ENCODE data around the gene MSI2.

Gene MSI2

GRCh38 chr17:57471868-57472368, 215.6 kb downstream of the MSI2 start:
- in situ Hi-C loops (cut with MboI; ENCODE audit: low sequenced_read_pairs), result no loop called here

- in situ Hi-C loops (cut with MboI; ENCODE audit: low sequenced_read_pairs), result no loop called here
Observed at GRCh38 chr17:57475796-57476195, 219.5 kb downstream of the MSI2 start.

- in situ Hi-C loops (cut with MboI; ENCODE audit: low sequenced_read_pairs), result no loop called here
Observed at GRCh38 chr17:57477522-57478362, 221.4 kb downstream of the MSI2 start.

GRCh38 chr17:57478478-57479250, 222.3 kb downstream of the MSI2 start:
- in situ Hi-C loops (cut with MboI; ENCODE audit: low sequenced_read_pairs), result no loop called here

- in situ Hi-C loops (cut with MboI; ENCODE audit: low sequenced_read_pairs), result no loop called here
Observed at GRCh38 chr17:57480438-57481196, 224.3 kb downstream of the MSI2 start.

- in situ Hi-C loops (cut with MboI; ENCODE audit: low sequenced_read_pairs), result no loop called here
Observed at GRCh38 chr17:57481910-57482391, 225.6 kb downstream of the MSI2 start.

- in situ Hi-C loops (cut with MboI; ENCODE audit: low sequenced_read_pairs), result no loop called here
Observed at GRCh38 chr17:57482657-57483056, 226.3 kb downstream of the MSI2 start.

GRCh38 chr17:57484081-57484666, 227.9 kb downstream of the MSI2 start:
- in situ Hi-C loops (cut with MboI; ENCODE audit: low sequenced_read_pairs), result no loop called here

GRCh38 chr17:57484826-57485565, 228.7 kb downstream of the MSI2 start:
- in situ Hi-C loops (cut with MboI; ENCODE audit: low sequenced_read_pairs), result no loop called here

- in situ Hi-C loops (cut with MboI; ENCODE audit: low sequenced_read_pairs), result no loop called here
Observed at GRCh38 chr17:57485566-57485865, 229.2 kb downstream of the MSI2 start.

GRCh38 chr17:57485916-57486881, 229.9 kb downstream of the MSI2 start:
- in situ Hi-C loops (cut with MboI; ENCODE audit: low sequenced_read_pairs), result no loop called here

GRCh38 chr17:57486882-57487301, 230.6 kb downstream of the MSI2 start:
- in situ Hi-C loops (cut with MboI; ENCODE audit: low sequenced_read_pairs), result no loop called here

GRCh38 chr17:57487573-57487972, 231.2 kb downstream of the MSI2 start:
- in situ Hi-C loops (cut with MboI; ENCODE audit: low sequenced_read_pairs), result no loop called here

GRCh38 chr17:57488856-57489255, 232.5 kb downstream of the MSI2 start:
- in situ Hi-C loops (cut with MboI; ENCODE audit: low sequenced_read_pairs), result no loop called here

- in situ Hi-C loops (cut with MboI; ENCODE audit: low sequenced_read_pairs), result no loop called here
Observed at GRCh38 chr17:57489321-57489720, 233.0 kb downstream of the MSI2 start.

GRCh38 chr17:57490111-57490845, 234.0 kb downstream of the MSI2 start:
- in situ Hi-C loops (cut with MboI; ENCODE audit: low sequenced_read_pairs), result no loop called here

- in situ Hi-C loops (cut with MboI; ENCODE audit: low sequenced_read_pairs), result no loop called here
Observed at GRCh38 chr17:57490890-57491289, 234.6 kb downstream of the MSI2 start.

GRCh38 chr17:57493171-57493570, 236.8 kb downstream of the MSI2 start:
- in situ Hi-C loops (cut with MboI; ENCODE audit: low sequenced_read_pairs), result no loop called here
